Measurements from ENCODE around the gene EML2.

GRCh38 chr19:45600340-45600885, 38.8 kb downstream of the EML2 start:
- TF ChIP-seq POLR2A (IDR thresholded peaks at IDR 0.05; ENCODE audit: low read length) (no peak), GATA1 (IDR thresholded peaks at IDR 0.05; ENCODE audit: low read depth, low read length) (no peak)

All from erythroblast (primary cell).